DMS114 treated with DMSO at 0.1 percent for 48 hours (cell line): Measurements from ENCODE around the gene TAGLN2.

Experiments
- DNase-seq: peaks from one replicate; lab custom pipeline; 2025; ENCODE audit not compliant: unreplicated experiment; lab: John Stamatoyannopoulos, UW

TAGLN2 gene

DNA sequence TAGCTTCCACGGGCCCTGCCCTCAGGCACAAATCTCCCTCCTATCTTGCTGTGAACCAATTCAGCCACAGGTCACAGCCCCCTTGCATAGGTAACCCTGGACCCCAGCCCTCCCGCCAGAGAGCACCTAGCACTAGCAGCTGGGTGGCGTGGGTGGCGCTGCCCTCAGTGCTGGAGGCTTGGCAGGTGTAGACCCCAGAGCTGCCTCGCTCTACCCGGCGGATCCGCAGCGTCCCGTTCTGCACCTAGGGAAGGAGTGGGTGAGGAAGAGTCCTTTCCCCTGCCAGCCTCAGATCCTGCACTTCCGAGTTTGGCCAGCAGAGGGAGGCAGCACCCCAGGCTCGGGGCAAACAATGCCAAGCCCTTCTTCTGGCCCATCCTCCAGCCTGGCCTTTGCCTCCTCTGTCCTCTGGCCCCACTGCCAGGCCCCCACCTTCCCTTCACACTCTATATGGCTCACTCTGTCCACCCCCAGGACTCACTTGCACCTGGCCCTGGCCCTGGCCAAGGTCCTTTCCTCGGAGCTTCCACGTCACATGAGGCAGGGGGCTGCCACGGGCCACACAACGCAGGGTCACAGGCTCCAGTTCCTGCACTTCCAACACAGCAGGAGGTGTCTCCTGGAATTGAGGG, 11.1 kb upstream of the TAGLN2 start:
- DNase-seq: peak; percentile 35

DNA sequence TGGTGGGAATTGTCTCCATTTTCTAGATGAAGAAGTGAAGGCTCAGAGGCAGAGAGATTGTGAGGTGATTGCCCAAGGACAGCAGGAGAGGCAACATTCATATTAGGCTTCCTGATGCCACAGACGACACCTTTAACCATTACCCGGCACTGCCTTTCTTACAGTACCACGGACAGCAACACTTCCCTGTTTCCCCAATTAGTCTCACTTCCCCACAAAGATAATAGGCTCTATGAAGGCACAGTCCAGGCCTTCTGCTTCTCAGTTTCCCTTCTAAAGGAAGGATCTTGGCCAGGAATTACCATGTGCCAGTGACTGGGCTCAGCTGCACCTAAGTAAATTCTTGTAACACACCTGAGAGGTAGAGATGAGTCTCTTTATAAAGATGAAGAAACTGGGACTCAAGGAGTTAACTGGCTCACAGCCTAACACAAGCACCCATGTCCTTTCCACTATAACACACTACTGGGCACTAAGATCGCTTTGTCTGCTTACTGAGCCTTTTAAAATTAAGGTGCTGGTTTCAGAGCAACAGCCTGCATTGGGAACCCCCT, 10.5 kb upstream of the TAGLN2 start:
- DNase-seq: no peak

DNA sequence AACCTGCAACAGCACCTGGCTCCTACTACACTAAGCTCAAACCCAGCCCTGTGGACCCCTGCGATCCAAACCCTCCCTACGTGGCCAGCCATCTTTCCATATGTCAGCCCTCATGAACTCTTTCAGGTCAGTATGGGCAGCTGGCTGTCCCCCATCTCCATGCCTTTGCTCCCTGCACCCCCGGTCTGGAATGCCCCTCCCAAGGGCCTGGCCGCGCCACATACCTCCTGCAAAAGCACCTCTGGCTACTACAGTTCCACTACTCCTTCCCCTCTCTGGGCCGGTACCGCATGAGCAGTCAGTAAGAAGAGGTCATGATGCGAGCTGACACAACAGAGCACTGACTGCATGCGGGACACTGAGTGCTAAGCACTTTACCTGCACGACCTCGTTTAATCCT, 10.0 kb upstream of the TAGLN2 start:
- no peak for DNase-seq

DNA sequence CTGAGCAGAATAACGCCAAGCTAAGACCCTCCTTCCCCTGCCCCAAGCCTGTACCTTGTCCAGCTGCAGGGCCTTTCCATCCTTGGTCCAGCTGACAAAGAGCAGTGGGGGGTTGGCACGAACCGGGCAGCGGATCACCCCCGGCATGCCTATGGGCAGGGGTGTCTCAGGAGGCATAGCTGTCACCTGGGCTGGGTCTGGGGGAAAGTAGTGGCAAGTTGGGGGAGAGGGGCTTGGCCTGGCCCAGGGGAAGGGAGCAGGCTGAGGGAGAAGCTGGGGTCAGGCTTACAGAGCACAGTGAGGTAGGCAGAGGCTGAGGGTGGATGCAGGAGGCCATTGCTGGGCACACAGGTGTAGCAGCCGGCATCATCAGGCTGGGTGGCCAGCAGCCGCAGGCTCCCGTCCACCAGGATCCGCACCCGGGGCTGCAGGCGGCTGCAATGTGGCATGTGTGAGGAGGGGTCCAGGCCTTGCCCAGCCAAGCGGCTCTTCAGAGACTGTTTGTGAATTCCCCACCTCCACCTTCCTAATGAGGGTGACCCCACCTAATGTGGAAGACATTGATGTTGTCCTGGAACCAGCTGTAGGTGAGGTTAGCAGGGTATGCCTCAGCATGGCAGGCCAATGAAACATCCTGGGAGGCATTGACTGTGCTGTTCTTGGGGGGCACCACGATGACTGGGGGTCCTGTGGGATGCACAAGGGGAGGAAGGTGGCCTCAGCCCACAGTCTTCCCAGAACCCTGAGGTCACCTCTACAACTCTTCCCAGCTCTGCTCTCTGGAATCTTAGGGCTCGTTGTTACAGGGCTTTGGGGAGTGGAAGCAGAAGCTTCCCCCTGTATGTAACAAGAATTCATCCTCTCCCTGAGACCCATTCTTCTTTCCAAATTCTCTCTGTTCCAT, 9.1 kb upstream of the TAGLN2 start:
- DNase-seq: no peak

DNA sequence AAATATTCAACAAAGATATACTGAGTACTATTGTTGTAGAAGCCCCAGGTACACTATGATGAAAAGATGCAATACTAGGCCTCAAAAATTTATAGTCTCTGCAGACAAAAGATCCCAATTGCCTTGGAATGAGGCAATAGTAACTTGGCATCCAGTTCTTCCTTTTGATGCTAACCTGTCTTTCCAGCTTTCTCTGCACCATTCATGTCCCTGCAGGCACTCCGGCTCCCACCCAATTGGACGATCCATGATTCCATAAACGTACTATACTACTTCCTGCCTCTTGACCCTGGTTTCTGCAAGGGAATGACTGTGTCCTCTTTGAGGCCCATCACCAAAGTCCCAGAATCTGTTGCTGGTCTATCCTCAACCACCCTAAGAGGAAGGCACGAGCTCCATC, 8.0 kb upstream of the TAGLN2 start:
- no peak for DNase-seq

DNA sequence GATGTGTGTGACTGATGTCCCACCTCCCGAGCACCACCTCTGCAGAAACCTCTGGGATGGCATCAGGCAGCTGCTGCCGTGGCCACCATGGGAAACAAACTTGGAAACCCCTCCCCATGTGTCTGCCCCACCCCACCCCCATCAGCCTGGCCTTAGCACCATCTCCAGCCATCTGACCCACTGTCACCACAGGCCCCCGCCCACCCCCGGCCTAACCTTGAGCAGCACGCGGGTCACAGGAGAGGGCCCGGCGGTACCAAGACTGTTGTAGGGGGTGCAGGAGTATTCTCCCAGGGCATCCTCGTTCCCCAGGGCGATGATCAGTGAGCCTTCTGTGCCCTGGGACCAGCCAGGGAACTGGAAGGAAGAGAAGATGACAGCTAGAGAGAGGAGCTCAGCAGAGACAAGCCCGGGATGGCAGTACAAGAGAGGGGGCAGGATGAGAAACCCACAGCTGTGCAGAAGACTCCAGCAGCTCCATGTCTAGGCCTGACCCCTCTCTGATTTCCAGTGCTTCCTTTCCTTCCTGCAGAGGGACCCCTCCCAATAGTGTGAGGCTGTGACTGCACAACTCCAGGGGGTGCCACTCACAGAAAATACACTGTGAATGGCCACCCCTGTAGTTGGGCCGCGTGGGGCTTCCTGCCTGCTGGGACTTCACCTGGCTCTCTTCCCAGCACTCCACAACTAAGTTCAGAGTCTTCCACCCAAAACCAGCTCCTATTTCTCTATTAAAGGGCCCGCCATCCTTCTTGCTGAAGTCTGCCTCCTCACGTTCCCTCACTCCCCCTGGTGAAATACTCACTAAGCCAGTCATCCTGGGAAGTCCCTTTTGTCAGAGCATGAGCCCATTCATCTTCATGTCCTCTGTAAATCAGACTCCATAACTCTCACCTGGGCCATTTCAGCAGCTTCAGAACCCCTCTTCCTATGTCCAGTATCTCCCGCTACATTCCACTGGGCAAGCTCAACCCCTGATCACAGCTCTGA, 7.3 kb upstream of the TAGLN2 start:
- DNase-seq: no peak

DNA sequence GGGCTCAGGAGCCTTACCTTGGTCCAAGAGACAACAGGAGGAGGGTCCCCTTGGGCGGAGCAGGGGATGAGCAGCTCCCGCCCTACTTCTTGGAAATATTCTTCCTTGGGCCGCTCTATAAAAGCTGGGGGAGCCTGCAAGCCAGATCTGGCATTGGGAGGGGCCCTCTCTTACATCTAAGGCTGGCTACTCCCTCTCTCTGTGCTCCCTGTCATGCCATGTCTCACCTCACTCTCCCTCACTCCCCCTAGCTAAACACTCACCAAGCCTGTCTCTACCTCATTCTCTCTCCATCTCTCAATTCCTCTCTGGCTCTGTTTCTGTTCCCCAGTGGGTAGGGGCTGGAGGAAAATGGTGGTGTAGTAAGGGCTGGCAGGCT, 6.5 kb upstream of the TAGLN2 start:
- DNase-seq: no peak

DNA sequence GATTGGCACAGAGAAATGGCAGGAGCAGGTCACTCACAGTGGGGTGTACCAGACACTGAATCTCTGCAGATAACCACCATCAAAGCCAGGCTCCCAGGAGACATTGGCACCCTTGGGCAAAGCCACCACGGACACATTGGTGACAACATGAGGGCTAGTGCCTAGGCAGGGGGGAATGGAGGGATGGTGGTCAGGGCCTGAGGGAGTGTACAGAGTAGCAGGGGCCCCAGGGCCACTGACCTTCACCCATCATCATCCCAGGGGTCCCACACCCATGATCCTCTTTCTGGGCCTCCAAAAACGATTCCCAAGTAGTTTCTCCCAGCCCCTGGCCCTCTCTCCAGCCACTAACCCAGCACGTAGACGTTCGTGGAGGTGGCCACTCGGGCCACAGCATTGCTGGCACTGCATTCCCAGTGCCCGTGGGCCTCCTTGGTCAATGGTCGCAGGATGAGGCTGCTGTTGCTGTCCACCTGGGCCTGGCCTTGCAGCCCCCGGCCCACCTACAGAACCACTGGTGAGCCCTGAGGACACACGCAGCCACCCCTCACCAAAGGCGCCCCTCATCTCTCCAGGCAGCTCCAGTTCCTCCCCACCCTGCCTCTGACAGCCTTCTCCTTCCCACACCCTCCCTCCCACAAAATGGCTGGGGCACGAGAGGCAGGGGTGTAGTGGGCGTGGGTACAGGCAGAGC, 5.9 kb upstream of the TAGLN2 start:
- no peak for DNase-seq

DNA sequence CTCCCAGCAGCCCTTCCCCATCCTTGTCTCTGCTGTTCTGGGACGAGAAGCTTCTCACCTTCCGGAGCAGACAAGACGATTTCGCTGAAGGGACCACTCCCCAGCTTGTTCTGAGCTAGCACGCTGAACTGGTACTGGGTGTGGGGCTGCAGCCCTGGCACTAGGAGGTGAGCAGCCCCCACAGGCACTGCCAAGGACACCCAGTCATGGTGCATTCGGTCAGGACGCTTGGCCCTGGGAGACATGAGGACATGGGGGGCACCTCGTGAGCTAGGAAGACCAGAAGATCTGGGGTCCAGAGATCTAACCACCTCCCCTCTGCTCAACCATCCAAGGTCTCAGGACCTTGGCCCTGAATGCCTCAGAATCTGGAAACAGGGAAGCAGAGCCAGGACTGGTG, 5.3 kb upstream of the TAGLN2 start:
- DNase-seq: no peak

DNA sequence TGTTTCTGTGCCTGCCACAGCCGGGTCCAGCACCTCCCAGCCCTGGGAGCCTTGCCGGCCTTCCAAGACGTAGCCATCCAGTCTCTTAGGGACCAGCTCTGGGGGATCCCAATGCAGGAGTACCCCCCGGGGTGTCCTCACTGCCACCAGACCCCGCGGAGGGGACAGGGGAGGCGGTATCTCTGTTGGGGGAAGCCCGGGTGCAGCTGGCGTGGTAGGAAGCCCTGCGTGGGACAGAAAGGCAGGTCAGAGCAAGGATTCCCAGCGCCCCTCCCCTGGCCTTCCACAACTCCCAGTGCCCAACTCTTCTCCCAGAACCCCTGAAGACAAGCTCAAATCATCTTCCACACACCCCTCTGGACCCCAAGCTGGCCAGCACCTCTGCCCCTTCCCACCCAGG, 4.9 kb upstream of the TAGLN2 start:
- no peak for DNase-seq

DNA sequence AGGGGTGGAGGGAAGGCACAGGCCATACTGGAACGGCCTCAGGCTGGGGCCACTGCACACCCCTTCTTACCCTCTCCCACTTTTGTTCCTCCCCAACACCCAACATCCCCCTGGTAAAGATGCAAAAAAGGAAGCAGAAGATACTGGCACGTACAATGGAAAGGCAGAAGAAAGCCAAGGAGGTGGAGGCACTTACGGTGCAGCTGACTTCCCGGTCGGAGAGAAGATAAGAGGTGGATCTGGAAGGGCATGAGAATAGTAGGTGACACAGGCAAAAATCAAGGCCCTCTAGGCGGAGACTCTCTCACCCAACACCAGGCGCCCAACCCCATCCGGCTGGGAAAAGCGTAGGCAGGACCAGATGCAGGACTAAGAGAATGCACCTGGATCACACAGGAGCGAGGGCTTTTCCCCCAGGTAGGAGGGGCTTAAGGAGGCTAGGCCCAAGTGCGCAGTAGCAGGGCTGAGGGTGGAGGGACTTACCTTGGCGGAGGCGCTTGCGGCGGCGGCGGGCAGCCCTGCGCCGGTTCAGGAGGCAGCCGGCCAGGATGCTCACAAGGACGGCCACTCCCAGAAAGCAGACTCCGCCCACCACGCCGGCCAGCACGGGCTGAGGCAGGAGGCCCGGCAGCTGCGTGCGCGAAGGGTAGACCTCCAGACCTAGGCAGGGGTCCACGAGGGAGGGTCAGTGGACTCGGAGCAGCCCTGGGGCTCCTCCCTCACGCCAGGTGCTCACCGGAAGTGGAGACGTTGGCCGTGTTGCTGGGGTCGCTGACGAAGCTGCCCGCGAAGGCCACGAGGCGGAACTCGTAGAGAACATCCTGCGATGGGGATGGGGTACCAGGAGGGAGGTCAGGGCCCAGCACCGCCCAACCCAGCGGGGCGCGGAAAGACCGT, 4.1 kb upstream of the TAGLN2 start:
- DNase-seq: no peak

DNA sequence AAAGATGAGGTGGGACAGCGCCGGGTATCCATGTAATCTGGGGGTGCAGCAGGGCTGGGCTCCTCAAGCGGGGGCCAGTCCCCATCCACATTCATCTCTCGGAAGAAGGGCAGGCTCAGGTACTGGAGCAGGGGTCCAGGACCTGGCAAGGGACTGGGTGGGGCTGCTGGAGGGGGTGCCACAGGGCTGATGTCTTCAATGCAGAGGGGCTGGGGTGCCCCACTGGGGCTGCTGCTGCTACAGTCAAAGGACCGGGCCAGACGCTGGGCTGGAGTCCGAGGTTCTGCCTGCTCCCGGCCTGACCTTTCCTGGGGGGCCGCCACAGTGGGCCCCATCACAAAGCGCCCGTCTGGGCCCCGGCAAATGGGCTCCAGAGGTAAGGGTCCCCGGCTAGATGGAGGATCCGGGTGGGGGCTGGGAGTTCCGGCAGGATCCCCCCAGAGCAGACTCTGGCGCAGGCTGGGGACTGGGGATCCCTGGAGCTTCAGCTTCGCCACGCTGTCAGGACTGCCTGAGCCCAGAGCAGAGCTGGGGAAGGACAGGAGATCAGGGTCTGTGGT, 3.3 kb upstream of the TAGLN2 start:
- no peak for DNase-seq

DNA sequence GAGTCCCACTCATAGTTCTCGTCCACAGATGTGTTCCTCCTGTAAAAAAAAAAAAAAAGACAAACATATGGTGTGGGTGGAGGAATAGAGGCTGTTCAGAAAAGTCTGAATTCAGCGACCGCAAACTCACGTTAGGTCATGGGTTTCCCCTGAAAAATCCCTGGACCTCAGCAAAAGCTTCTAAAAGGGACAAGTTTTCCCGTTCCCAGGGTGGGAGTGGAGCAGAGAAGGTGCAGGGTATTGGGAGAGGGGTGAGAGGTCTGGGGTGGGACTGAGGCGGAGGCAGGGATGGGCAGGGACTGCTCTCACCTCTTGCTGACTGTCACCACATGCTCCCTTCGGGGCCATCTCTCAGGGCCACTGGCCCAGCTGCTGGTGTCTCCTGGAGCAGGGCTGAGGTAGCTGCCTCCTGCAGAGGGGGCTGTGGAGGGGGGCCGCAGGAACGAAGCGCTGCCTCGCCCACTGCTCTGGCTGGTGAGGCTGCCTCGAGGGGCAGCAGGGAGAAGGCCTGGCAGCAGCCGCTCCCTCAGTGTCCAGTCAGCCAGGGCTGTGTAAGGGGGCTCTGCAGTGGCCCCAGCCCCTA, 2.6 kb upstream of the TAGLN2 start:
- DNase-seq: no peak

DNA sequence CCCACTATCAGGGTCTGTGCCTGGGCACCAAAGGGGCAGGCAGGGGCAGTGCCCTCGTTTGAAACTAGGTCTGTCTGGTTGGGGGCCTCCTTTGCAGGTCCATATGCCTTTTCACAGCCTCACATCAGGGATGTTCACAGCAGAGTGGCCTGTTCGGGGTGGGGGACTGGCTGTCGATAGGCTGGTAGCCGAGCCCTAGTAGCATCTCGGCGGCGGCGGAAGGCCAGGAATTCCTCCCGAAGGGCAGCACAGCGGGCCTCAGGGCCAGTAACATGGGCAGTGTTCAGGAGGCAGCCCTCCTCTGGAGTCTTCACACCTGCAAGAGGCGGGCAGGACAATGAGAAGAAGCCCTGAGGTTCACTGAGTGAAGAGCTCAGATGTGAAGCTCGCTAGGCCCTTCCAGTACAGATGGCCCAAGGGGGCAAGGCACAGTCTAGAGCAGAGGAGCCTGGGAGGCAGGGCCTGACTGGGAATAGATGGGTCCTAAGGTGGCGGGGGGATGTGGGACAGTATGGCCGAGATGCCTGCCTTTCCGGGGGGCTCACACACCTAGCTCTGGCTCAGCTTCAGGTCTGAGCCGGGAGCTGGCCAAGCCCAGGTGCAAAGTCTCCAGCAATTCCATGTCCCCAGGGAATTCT, 2.0 kb upstream of the TAGLN2 start:
- no peak for DNase-seq

DNA sequence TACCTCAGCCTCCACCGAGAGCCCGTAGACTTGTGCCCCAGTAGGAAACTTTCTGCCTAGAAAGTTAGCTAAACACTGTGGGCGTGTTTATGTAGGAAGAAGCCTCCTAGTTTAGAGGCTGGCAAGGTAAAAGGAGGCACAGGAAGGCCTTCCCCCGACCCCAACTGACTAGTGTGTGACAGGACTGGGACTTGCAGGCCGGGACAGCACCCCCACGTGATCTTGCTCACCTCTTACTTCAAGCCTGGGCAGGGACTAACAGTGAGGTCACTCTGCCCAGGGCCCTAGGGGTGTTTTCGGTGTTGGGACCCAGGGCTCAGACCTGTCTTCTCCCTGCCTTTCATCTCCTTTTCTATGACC, 392 bp upstream of the TAGLN2 start:
- no peak for DNase-seq

DNA sequence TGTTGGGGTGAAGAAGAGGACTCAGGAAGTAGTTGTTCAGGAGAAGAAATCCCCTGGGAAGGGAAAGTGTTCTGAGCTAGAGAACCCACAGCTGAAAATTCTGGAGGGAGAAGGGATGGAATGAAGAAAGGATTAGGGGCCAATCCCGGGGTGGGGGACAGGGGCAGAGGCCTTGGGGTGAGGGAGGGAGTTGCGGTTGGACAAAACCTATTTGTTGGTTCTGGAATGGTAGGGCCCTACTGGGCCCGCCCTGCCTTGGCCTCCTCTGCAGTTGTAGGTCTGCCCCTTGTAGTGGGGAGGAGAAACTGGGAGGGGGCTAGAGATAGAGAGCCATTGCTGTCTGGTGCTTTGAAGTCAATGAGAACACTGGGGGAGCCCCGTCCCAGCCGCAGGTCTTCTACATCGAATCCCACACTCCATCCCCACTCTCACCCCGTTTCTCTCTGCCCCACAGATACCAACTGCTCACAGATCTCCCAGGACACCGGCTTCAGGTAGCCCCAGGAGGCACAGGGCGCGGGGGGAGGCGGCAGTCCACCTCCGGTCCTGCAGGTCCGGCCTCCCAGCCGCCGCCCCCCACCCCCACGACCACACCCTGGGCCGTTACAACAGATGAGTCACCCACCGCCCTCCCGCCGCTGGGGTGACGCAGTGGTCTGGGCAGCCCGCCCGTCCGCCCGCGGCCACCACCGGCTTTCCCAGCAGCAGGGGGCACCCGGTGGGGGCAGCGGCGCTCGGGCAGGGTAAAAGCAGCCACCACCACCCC, 1.1 kb downstream of the TAGLN2 start:
- DNase-seq: no peak

DNA sequence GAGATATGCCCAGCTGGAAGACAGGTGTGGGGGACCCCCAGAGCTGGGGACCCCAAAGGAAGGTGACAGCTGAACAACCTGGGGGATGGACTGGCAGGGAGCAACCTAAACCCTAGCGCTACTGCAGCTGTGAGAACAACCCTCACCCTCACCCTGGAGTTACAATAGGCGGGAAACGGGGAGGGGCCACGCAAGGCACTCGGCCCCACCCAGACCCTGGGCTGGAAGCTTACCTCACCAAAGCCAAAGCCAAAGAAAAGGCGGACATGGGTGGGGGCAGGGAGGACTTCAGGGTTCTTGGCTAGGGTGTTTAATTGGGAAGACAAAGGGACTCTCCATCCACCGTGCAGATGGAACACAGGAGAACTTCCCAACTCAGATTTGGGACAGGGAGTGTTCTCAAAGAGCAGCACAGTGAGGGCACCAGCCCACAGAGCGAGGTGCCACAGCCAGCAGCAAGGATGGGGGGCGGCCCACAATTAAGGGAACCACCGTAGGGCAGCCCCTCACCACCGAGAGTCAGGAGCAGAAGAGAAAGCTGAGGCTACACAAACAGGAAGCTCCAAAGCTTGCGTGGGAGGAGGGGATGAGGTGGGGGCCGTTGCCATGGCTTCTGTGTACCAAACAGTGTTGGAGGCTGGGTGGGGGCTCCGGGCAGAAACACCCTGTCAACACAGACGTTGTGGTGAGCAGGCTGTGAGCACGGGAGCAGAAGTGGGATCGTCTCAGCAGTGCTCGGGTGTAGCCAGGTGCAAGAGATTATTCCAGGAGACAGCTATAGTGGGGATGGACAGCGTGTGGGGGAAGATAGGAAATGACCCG, 1.9 kb downstream of the TAGLN2 start:
- no peak for DNase-seq
